Fibroblast of skin of right biceps (primary cell): ENCODE data around the gene KLF7.

Experiments used
- DNase-seq: peaks from one replicate; pipeline ENCODE4 v3.0.0-alpha.2; 2013

The KLF7 gene

DNA sequence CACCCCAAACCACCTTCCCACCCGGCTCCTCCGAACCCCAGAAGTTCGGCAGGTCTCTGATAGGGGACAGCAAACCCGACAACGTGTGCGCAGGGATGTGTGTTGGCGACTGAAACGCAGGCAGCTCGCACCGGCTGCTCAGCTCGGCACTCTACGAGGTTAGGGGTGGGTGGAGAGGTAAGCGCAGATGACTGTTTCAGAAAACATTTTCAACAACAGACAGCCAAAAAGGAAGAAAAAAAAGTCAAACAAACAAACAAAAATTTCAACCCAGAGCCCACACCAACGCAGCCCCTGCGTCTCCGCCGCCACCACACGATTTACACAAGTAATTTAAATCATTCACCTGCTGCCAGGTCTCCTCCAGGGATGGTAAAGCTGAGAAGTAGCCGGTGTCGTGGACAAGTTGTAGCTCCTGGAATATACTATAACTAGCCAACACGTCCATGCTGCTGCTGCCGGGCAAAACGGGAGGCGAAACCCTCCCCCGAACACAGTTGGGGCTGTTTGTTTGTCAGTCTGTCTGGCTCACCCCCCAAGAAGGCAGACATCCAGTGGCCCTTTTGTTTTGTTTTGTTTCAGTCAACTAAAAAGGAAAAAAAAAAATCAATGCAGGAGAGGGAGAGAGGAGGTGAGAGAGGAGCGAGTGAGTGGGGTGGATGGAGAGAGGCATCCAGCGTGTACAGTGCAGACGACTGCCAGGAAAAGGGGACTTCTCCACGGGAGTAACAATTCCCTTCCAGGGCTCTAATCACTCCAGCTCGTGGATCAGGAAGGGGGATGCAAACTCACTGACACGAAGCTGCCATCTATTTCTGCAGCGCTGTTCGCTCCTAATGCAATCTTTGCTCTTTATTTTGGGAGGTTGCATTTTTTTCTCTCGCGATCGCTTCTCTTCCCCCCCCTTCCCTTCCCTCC lies at the start of gene KLF7:
TSS of gene KLF7 (minus strand) at position 828 of the 918 bp plus-strand sequence. CDS start at position 448, 380 bp downstream.
- DNase-seq = peak; percentile 44

DNA sequence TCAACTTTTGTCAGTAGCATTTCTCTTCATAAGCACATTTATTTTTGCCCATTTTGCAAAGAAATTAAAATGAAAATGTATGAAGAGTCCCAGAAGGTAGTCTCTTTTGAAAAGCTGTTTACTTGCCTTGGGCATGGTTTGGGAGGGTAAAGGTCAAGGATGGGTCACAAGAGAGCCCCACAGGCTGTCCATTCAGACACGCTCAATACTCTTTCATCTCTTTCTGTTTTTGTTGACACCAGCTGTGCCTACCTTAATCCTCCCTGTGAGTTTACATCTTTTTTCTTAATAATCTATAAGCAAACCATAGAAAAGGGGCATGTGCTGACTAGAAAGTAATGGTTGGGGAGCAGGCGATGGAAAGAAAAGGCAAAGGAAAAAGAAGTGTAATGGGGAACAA lies 49.6 kb upstream of the KLF7 start:
- DNase-seq = no peak

DNA sequence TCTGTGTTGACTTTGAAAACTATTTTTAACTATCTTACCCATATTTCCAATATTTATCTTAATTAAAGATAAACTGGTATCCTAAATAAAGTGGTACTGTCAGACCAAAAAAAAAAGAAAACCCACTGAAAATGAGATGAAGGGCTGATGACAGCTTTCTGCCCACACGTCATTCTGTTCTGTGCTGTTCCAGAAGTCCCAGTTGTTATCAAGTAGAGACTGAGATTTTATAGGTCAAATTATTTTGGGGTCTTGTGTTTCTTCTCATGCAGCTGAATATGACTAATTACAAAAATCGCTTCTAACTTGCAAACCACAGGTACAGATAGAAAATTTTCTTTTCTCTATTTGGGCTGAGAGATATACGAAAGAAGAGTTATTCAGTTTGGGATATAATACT lies 48.7 kb upstream of the KLF7 start:
- no peak for DNase-seq

DNA sequence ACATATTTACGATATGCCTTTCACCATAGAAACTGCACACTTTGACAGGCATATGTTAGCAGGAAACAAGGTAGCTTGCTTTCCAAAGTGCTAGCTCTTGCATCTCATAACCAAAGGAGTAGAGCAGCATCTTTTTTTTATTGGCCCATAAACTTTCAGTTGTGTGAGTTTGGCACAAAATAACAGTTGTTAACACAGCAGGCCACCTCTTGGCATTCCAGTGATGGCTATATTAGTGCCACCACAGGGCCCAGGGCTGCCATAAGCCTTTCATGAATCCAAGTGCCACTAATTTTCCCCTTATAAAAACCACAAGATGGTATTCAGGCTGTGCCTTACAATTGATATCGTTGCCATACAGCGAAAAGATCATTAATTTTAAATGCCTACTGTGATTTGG lies 40.3 kb upstream of the KLF7 start:
- no peak for DNase-seq

DNA sequence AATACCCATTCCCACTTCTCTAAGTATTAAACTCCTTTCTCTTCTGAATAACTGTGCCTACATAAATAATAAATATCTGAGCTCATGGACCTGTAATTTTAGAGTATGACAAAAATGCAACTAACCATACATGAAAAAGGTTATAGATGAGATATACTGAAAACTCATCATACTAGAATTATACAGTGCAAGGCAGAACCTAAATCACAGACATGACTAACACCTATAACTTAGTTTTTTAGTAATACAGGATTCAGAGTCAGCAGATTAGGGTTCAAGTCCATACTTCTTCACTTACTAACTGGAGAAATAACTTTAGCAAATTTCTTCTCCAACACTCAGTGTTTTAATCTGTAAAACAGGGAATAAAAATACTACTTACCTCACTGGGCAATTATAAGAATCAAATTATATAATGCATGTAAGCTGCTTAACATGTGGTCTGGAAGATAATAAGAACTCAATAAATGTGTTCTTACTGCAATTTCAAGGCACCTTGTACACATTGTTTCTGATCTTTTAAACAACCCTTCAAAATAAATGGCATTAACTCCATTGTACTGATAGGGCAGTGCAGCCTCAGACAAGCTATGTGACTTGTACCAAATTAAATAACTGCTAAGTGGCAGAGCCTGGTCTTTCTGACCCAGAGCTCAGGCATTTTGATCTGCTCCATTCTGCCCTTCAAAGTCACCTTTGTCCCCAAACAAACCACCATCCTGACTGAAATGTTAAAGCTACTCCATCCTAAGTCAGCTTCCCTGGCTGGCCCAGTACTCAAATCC lies 39.6 kb upstream of the KLF7 start:
- DNase-seq = no peak

DNA sequence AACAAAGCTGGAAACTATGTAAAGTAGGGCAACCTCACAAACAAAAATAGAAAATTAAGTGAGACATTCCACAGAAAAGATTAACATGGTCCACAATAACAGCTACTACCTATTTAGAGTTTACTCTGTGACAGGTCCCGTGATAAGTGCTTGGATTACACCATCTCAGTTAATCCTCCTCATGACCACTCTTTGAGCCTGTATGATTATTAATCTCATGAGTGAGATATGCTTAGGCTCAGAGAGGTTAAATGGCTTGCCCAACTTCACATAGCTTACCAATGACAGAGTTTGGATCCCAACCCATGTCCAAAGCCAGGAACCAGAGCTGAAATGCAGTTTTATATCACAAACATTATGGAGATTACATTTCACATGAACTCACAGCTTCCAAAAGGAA lies 37.3 kb upstream of the KLF7 start:
- no peak for DNase-seq

DNA sequence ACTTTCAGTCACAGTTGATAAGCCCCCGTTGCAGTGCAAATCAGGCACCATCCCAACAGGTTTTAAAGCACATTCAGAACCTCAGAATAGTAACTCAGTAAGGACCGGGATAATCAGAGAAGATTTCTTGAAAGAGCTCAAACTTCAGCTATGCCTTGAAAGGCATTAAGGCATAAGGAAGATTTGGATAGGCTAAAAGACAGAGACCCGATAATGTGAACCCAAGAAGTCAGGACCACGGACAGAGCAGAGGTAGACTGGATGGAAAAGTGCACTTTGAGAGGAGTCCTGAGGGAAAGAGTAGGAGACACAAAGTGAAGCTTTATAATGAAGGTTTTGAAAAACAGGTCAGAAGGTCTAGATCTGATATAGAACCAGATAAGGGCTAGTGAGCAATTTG lies 36.9 kb upstream of the KLF7 start:
- DNase-seq = peak; percentile 63

DNA sequence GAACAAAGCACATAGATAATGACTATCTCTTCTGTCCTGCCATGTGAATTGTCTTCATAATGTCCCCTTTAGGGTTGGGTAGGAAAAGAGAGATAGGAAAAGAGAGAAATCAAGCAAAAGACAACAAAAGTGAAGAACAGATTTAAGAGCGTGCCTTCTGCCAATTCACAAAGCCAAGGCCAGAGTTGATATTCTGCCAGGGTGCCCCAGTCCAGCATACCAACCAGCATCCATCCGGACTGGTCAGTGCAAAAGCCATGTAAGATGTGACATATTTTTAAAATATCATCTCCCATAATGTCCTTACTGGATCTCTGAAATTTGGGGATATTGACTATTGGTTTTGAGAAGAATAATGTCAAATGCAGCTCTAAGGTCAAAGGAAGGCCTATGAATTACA lies 35.7 kb upstream of the KLF7 start:
- no peak for DNase-seq

DNA sequence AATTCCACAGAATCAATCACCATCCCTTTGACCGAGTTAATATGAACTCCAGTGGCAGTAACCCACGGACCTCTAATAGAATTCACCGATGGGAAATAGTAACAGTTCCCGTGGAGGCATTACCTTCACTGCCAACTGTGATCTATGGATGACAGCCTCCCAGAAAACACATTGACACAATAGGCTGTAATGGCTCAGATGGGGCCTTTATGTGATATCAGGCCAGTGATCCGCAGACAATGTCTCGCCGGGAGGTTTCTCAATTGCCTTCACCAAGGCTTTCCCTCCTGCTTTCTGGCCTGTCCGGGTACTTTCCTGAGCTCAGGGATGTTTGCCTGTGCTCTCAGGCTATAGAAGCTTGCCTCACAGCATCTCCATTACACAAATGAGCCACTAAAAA lies 34.4 kb upstream of the KLF7 start:
- no peak for DNase-seq

DNA sequence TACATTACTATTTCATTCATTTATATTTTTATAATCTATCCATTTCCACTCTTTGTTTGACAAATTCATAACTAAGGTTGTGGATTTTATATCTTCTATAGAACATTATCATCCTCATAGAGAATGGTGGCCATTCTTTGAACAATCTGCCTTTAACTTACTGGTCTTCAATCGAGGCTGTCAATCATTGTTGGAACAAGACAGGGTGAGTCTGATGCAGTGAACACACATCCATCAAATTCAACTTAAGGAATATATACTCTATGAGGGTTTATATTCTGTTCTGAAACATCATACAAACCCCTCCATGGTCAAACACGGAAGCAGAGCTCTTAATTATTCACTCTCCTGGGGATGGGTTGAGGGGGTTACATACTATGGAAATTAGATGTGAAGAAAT lies 28.3 kb upstream of the KLF7 start:
- no peak for DNase-seq

DNA sequence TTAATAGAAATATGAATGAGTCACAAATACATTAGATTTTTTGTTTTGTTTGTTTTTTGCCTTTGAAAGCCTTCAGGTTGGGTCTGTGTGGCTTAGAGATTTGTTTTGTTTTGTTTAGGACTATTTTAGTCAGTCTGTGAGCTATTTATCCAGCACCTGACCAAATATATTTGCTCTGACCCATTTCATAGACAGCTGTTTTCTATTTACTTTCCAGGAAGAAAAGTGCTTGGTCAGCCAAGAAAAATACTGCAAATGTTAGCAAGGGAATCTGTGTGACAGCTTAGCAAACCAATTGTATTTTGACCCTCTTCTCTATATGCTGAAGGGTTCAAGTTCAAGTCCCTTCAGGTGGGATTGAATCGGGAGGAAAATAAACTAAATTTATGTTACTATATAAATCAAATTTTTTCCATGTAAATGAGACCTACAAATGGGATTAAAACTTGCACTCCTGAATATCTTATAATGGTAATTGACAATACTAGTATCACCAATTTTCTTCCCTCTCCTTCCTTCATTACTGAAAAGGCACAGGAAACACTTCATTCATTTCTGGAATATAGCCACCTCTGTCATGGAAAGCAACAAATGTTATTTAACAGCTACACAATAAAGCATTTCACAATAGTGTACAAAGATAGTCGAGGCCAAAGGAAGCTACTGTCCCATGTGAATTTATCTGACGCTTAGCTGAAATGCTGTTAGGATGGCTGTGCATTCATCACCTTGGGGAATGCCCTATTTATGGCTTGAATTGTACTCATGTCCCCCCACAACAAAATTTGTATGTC lies 23.1 kb upstream of the KLF7 start:
- peak; percentile 59 for DNase-seq

DNA sequence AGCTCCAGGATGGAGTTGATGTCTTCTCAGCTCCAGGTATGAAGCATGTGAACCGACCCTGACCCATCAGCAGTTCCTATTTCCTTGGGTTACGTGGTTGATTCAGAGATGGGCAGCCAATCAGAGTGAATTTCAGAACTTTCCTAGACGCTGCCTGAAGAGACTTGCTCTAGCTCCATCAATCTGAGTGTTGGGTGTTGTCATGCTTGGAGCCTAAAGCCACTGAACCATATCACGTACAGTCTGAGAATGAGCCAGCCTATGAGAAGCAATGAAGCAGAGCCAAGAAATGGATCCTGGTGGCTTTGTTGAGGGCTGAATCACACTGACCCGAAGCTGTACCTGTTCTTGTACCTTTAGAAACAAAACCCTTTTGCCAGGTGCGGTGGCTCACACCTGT lies 19.6 kb upstream of the KLF7 start:
- no peak for DNase-seq

DNA sequence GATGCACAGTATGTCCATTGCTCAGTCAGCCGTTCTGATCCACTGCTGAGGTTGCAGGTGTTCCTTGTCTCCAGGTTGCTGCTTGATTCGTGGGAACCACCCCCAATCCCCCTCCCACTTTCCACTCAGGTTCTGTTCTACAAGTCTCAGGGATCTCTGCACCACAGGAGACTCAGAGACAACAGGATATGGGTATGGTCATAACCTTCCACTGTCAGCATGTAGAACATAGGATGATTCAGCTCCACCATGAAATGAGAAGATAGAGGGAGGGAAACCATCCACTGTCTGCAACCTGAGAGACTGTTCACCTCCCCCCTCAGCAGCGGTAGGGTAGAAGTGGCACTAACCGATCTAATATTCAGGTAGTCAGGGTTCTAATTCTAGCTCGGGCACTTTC lies 19.0 kb upstream of the KLF7 start:
- peak; percentile 61 for DNase-seq

DNA sequence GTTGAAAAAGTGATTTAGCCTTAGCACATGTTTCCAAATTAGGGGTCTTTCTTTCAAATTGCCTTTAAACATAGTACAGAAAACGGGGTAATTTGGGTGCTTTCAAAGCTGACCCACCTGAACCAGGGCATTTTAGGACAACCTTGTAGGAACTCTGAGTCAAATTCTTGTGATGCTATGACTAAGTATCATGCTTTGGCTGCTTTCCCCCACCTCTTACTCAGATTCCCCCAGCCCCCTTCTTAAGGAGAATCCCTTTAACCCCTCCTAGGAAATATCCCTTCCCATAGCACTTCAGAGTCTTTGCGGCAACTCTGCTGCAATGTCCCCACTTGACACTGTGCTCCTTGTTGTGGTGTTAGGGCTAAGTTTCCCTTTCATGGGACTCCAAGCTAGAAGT lies 18.6 kb upstream of the KLF7 start:
- DNase-seq = peak; percentile 81

DNA sequence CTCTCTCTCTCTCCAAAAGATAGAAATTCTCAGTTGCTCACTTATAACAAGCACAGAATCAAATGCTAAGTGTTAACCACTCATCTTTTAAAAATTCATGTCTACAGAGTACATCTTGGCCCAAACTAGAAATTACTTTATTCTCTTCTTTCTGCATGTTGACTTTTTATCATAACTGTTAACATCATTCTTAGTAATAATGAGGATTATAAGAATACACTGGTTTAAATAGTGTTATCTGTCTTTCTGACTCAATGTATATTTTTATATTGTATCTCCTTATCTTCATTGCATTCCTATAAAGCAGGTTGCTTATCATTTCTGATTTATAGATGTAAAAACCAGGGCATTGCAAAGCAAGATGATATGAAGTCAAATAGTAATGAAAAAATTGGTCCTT lies 17.8 kb upstream of the KLF7 start:
- DNase-seq = peak; percentile 43

DNA sequence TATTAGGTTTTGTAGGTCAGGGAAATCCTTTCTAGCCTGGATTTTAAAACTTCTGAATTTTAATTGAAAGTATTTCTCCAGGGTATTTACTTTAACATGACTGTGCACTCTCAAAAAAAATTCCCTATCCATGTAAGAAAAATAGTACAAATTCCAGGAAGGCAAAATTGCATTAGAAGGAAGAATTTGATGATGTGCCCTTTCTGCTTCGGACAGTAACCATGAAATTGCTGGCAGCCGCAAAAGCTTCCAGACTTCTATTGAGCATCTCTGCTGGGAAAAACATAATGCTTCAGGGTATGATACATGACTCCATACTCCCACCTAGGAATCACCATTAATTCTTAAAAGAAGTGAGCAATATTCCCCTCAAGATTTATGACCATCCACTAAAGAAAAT lies 17.2 kb upstream of the KLF7 start:
- DNase-seq = peak; percentile 82

DNA sequence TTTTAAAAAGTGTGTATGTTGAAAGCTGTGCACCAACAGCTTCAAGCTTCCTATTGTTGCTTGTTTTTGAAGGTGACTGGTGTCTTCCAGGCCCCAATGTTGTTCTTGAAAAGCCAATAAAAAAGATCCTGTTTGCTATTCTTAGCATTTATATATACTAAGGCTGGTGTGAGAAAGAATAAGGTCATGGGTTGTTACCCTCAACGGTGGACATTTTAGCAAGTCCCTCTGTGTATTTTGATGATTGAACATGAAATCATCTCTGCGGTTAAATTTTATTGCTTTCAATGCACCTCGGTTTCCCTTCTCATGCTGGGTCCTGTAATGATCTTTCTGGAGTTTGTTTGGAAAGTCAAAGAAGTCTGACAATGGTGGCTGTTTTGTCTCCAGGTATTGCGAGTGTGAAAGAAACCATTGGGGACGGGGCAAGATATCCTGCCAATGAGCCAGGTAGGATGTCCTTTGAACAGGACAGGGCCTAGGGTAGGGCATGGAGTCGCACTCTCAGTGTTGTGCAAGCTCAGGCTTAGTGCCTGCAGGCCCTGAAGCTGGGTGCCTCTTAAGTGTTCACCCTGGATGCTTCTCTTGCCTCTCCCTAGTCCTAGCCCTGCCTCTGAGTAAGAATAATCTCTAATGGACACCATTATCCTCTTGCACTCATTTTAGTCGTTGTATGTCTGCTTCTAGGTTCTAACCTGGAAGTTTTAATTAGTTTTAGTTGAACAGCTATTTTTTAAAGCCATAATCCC lies 16.0 kb upstream of the KLF7 start:
- DNase-seq = no peak

DNA sequence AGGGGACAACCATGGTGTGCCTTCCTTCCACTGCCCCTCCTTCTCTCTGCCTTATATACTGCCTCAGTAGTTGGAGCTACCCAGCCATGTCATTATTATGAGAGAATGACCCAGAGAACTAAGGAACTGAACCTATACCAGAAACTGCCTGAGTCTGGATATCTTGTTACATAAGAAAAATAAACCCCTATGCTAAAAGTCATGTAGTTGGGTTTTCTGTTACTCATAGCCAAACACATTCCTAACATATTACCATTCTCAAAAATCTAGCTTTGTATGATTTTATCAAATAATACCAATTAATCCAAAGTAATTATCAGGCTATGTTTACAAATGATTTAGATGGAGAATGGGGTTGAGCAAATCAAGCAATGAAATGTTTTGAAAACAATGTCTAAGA lies 15.0 kb upstream of the KLF7 start:
- DNase-seq = peak; percentile 61

DNA sequence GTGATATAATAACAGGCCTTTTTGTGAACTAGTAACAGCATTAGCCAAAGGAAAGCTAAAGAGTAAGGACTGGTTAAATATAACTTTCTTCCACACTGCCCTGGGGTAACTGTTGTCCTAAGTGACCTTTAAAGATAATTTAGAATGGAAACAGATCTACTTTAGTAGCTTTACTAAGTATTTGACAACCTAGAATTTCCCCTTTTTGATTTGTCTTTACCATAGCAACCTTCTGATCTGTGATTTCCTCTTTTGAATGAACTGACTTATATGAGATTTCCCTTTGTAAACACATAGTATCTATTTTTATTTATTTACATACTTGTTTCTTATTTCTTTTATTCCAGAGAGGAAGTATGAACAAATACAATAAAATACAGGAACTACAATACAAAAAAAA lies 10.5 kb upstream of the KLF7 start:
- no peak for DNase-seq

DNA sequence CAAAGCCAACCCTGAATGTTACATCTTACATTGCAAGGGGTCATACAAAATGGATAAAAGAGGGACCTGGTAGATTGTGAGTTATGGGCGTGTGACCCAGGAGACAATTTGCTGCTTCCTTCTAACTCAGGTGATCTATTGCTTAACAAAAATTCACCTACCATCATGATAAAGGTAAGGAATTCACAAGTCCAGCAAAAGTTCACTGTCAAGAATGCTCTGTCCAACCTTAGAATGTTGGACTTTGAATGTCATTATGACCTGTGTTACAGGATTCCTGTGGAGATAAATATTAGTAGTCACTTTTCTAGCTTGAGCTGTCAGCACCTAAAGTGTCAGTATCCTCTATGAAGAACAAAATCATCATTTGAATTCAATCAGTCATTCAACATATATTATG lies 7.9 kb upstream of the KLF7 start:
- no peak for DNase-seq

DNA sequence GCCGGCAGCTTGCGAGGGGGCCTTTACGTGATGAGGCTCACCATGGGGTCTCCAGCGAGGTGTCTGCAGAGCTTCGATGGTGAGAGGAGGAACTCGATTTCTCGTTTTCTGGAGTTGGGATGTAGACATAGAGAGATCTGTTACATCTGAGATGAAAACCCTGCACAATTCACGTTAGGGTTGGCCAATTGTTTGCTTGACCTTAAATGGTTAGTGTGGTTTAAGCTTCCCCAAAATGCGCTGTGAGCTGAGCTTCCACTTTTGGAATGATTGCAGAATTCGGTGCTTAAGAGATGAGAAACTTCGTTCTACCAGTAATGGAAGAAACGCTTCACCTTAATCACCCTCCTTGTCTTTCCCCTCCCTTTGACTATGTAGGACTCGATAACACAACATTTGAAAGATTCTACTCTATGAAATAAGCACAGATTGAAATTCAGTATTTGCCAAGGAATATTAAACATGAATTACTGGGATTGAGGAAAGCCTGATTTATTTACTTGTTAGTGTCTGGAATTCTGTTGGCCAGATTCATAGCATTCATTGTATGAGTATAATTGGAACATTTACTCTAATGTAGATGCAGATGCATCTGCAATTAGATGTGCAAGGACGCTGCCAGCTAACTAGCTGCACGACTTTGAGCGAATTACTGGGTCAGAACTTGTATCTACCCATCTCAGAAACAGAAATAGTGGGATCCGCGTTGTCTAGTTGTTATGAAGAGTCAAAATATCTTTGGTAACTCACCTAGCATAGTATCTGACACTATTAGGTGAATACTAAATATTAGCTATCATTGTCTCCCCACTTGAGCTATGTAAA lies 1.6 kb upstream of the KLF7 start:
- peak; percentile 79 for DNase-seq
